H7 (cell line): ENCODE data around the gene CPSF7. TPM values are rescaled to one million over a fixed set of nuclear protein-coding genes. Genes with fewer than 3 reads are reported as not detected.
A peak's percentile ranks its signal among the peaks of the same experiment; 100 is the strongest.

ENCODE experiments used
- DNase-seq: peaks from one replicate; pipeline ENCODE4 v3.0.0; 2012
- H3K27me3 ChIP-seq: 2 replicates; pipeline ENCODE4 v1.6.0; 2011; ENCODE audit warnings: mild to moderate bottlenecking, low read length; ENCODE audit not compliant: control insufficient read depth, insufficient read depth
- H3K36me3 ChIP-seq: replicated peaks from 2 replicates; pipeline ENCODE4 v1.5.1; 2011; ENCODE audit warnings: low read length; ENCODE audit not compliant: control insufficient read depth, insufficient read depth
- H3K4me3 ChIP-seq: 2 replicates; pipeline ENCODE4 v1.5.1; 2011; ENCODE audit warnings: low read depth, mild to moderate bottlenecking, control low read depth, low read length, moderate library complexity; ENCODE audit not compliant: insufficient read depth
- total RNA-seq: library from RNA; depleted of rRNA; stranded (reverse); fragments of >200 nt; shearing (Covaris generic); gene quantifications from 2 replicates; pipeline ENCODE4 v1.2.3, GENCODE V29; 2014

The CPSF7 gene
- total RNA-seq, 1 experiment from 2014 or later = 42.6 TPM

- Histone ChIP-seq H3K36me3 (peaks cover 47% of the 10 kb centered on the region), H3K4me3 (no peak overlapping the region), H3K27me3 (no peaks in the 10 kb centered on the region)
- no peak for DNase-seq
Observed at GRCh38 chr11:61416941-61417340, 12.8 kb downstream of the CPSF7 start.

GRCh38 chr11:61415381-61415780 lies 14.4 kb downstream of the CPSF7 start:
- Histone ChIP-seq H3K36me3 (peaks cover 51% of the 10 kb centered on the region), H3K4me3 (no peak overlapping the region), H3K27me3 (no peaks in the 10 kb centered on the region)
- DNase-seq = no peak

GRCh38 chr11:61414547-61414946 lies 15.2 kb downstream of the CPSF7 start:
- Histone ChIP-seq H3K27me3 (no peaks in the 10 kb centered on the region), H3K36me3 (peaks cover 55% of the 10 kb centered on the region), H3K4me3 (no peak overlapping the region)
- no peak for DNase-seq

DNA sequence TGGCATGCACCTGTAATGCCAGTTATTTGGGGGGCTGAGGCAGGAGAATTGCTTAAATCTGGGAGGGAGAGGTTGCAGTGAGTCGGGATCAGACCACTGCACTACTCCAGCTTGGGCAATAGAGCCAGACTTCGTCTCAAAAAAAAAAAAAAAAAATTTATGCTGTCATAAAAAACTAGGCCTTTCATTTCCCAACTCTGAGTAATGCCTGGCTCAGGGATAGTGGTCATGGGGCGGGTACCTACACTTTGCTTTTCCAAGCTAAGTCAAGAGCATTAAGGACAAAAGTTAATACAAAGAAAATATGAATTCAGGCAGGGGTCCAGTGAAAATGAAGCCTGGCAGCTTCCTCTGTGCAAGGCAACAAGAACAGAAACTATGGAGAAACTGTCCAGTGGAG lies 16.3 kb downstream of the CPSF7 start:
- H3K27me3 ChIP-seq = no peaks in the 10 kb centered on the region
- H3K4me3 ChIP-seq = no peak overlapping the region
- H3K36me3 ChIP-seq = peaks cover 56% of the 10 kb centered on the region
- no peak for DNase-seq

- H3K36me3 ChIP-seq = peaks cover 52% of the 10 kb centered on the region
- H3K27me3 ChIP-seq = no peaks in the 10 kb centered on the region
- no peak for DNase-seq
- H3K4me3 ChIP-seq = no peak overlapping the region
Observed at GRCh38 chr11:61411589-61411988, 18.2 kb downstream of the CPSF7 start.

- no peaks in the 10 kb centered on the region for H3K27me3 ChIP-seq
- H3K4me3 ChIP-seq = no peak overlapping the region
- peaks cover 47% of the 10 kb centered on the region for H3K36me3 ChIP-seq
- no peak for DNase-seq
Observed at GRCh38 chr11:61406991-61407728, 22.6 kb downstream of the CPSF7 start.

GRCh38 chr11:61406067-61406466 lies 23.7 kb downstream of the CPSF7 start:
- Histone ChIP-seq H3K36me3 (peaks cover 39% of the 10 kb centered on the region), H3K4me3 (no peak overlapping the region), H3K27me3 (no peaks in the 10 kb centered on the region)
- DNase-seq = no peak

DNA sequence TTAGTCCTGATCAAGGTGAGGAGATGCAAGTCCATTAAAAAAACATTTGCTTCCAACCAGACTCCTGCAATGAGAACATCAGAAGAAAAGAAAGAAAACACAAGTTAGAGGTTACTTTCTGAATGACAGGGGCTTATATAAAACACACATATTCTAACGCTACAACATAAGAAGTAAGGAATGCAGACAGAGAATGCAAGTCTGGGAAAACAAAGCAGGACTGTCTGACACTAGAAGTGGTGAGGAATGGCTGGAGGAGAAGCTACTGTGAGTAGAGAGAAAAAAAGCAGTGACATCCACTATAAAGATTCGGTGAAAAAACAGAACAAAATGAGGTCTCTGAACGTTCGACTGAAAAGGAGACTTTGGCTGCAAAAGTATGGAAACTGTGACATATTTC lies 25.1 kb downstream of the CPSF7 start:
- no peak for DNase-seq
- H3K36me3 ChIP-seq = peaks cover 29% of the 10 kb centered on the region
- no peaks in the 10 kb centered on the region for H3K27me3 ChIP-seq
- H3K4me3 ChIP-seq = no peak overlapping the region

GRCh38 chr11:61404103-61404502 lies 25.7 kb downstream of the CPSF7 start:
- Histone ChIP-seq H3K36me3 (peaks cover 28% of the 10 kb centered on the region), H3K4me3 (no peak overlapping the region), H3K27me3 (no peaks in the 10 kb centered on the region)
- DNase-seq = no peak

DNA sequence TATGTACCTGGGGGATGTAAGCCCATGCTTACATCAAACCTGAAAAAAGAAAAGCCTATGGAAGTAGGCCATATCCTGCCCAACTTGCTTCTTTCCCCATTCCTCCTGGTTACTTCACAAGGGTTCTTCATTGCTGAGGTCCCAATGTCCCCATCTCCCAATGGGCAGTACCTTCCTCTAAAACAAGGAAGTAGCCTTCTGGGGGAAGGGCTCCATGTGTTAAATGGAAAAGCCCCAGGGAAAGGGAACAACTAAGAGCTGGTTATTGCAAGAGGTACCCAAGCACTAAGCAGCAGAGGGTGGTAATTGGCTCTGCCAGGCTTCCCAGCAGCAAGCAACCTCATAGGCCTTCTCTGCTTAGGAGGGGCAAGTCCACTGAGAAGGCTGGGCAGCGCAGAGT lies 26.1 kb downstream of the CPSF7 start:
- no peak for DNase-seq
- Histone ChIP-seq H3K4me3 (no peak overlapping the region), H3K36me3 (peaks cover 29% of the 10 kb centered on the region), H3K27me3 (no peaks in the 10 kb centered on the region)

DNA sequence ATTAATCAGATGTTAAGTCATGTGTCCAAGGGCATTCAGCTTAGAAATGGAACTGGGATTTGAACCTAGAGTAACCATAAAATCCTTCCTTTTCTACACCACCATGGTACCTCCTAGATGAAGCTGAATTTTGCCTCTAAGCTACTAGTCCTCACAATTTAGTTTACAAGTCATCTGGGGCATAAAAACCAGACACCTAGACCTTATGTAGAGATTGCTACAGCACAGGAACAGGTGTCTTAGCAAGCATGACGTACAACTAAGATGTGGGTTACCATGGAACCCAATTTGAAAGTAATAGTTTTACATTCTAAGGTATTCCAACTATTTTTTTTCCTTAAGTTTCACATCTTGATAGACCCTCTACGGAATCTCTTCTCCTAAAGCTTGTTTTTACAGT lies 28.2 kb downstream of the CPSF7 start:
- H3K36me3 ChIP-seq = peaks cover 27% of the 10 kb centered on the region
- DNase-seq = no peak
- H3K27me3 ChIP-seq = no peaks in the 10 kb centered on the region
- no peak overlapping the region for H3K4me3 ChIP-seq

- H3K27me3 ChIP-seq = no peaks in the 10 kb centered on the region
- H3K36me3 ChIP-seq = peaks cover 25% of the 10 kb centered on the region
- H3K4me3 ChIP-seq = no peak overlapping the region
- no peak for DNase-seq
Observed at GRCh38 chr11:61401173-61401572, 28.6 kb downstream of the CPSF7 start.

- H3K27me3 ChIP-seq = no peaks in the 10 kb centered on the region
- peak overlapping the region; percentile 52 for H3K4me3 ChIP-seq
- peaks cover 6% of the 10 kb centered on the region for H3K36me3 ChIP-seq
- DNase-seq = peak; percentile 70
Observed at GRCh38 chr11:61392981-61393595, 36.7 kb downstream of the CPSF7 start.

GRCh38 chr11:61390161-61390560 lies 39.6 kb downstream of the CPSF7 start:
- no peak overlapping the region for H3K4me3 ChIP-seq
- DNase-seq = no peak
- no peaks in the 10 kb centered on the region for H3K27me3 ChIP-seq
- H3K36me3 ChIP-seq = peaks cover 4% of the 10 kb centered on the region
